HG03571 (cell line): Measurements from ENCODE around the gene TSEN34.

Experiments
- ATAC-seq: cut with Tn5 transposase; IDR thresholded peaks from one replicate; pipeline ENCODE4 v1.9.1; 2021; ENCODE audit not compliant: unreplicated experiment

The TSEN34 gene

DNA sequence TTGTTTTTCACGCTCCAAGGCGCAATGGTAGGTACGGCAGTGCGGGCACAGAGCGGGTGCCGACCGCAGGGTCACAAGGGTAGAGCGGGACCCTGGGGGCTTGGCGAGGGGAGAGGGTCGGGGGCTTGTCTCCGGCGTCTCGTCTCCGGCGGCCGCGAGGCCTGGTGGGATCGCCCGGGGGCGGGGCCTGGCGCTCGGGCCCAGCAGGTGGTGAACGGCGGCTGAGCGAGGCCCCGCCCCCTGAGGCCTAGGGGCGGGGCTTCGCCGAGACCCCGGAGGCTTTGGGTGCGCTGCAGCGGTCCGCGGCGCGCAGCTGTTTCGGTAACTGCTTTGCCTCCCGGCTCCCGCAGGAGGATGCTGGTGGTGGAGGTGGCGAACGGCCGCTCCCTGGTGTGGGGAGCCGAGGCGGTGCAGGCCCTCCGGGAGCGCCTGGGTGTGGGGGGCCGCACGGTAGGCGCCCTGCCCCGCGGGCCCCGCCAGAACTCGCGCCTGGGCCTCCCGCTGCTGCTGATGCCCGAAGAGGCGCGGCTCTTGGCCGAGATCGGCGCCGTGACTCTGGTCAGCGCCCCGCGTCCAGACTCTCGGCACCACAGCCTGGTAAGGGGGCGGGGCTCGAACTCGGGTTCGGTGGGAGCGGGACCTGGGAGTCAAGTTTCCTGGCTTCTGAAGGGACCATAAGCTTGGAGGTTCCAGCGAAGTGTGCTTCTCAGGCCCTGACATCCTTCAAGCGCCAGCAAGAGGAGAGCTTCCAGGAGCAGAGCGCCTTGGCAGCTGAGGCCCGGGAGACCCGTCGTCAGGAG lies at the start of gene TSEN34:
Gene TSEN34, plus strand, starts transcription at position 298 of the 800 bp plus-strand sequence. Its CDS starts 57 bp downstream, at position 355.
- ATAC-seq, result peak; percentile 25

DNA sequence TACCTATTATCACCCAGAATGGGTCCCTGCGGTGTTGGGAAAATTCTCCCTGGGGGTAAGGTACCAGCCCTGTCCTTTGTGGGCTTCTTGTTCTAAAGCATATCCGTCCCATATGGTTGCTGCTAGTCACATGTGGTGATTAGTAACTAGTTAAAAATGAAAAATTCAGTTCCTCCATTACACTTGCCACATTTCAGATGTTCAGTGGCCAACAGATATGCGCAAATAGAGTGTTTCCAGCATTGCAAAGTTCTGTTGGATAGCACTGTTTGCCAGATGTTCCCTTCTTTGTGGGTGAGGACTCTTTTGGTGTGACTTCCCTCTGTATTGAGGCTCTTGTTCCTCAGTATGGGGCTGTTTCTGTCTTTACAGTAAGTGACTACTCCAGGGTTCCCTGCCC lies 49.8 kb upstream of the TSEN34 start:
- ATAC-seq, result no peak

DNA sequence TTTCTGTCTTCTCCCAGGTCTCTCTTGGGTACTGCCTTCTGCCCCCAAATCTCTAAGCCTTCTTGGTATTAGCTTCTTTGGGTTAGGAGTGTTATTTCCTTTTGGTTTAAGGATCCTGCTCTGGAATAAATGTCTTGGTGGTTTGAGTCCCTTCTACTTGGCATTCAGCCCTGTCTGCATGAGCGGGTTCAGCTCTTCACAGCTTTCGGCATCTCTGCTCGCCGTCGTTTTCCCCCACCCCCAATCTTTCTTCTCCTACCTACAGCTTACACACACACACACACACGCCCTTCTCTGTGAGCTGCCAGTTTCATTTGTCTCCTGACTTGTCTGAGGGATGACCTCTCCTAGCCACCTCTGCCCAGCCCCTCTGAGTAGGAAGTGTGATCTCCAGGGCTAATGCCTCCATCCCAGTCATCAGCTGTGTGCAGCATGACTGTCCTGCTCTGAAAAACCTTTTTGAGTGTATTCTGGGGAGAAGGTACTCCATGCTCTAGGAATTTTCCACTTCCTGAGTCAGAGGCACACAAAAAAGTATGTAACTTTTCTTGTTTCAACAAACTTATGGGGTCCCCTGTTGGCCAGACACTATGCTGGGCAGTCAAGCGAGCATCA lies 48.8 kb upstream of the TSEN34 start:
- ATAC-seq, result no peak

DNA sequence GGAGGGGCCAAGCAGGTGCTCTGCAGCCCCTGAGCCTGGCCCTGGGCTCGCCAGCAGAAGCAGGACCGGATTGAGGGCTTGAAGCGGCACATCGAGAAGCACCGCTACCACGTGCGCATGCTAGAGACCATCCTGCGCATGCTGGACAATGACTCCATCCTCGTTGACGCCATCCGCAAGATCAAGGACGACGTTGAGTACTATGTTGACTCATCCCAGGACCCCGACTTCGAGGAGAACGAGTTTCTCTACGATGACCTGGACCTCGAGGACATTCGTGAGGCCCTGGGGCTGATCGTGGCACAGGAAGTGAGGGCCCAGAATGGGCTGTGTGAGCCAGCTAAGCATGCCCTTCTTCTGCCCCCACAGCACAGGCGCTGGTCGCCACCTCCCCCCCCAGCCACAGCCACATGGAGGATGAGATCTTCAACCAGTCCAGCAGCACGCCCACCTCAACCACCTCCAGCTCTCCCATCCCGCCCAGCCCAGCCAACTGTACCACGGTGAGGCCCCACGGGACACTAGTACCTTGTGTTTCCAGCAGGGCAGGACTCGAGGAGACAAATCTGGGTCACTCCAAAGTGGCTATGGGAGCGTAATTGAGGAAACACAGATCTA lies 45.5 kb upstream of the TSEN34 start:
- ATAC-seq, result no peak

DNA sequence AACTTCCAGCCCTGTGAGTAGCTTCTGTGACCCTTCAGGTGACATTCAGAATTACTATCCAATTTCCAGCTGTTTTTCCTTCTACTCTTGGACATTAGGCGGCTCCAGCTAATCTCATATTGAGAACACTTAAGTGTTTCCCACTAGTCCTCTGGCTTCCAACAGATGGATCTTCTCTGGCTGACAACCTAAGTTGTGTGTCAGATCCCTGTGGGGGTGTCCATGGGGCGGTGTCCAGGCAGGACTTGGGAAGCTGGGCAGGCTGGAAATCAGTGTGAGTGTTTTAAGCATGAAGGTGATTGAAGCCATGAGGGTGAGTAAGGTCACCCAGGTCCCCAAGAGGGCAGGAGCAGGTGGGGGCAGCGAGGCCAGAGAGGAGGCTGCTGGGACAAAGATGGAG lies 43.4 kb upstream of the TSEN34 start:
- no peak for ATAC-seq

DNA sequence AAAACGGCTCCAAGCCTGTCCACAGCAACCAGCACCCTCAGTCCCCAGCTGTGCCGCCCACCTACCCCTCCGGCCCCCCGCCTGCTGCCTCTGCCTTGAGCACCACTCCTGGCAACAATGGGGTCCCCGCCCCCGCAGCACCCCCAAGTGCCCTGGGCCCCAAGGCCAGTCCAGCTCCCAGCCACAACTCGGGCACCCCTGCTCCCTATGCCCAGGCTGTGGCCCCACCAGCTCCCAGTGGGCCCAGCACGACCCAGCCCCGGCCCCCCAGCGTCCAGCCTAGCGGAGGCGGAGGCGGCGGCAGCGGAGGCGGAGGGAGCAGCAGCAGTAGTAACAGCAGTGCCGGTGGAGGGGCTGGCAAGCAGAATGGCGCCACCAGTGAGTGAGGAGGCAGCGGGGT lies 43.0 kb upstream of the TSEN34 start:
- no peak for ATAC-seq

DNA sequence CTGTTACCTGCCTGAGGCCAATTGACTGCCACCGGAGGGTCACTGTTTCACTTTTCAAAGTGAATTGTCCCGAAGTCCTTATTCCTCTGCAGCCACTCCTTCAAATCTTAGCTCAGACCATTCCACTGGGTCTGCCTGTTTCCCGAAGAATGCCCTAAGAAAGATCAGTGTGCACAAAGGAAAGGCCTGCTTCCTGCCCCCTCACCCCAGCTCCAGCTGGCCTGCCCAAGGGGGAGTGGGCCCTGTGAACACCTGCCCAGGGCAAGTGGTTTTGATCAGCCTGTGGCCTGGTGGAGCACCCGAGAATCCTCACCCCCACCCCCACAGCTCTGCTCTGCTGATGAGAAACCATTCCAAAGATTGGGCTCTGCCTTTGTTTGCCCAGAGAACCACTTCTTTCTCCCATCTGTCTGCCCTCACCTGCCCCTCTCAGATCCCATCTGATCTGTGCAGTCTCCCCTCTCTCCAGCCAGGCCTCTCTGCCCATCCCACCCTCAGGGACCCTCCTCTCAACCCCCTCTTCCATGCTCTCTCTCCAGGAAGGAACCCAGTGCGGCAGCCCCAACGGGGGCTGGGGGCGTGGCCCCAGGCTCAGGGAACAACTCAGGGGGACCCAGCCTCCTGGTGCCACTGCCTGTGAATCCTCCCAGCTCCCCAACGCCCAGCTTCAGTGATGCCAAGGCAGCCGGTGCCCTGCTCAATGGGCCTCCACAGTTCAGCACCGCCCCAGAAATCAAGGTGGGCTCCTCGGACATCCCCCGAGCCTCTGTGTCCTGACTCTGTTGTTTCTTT lies 41.9 kb upstream of the TSEN34 start:
- no peak for ATAC-seq

DNA sequence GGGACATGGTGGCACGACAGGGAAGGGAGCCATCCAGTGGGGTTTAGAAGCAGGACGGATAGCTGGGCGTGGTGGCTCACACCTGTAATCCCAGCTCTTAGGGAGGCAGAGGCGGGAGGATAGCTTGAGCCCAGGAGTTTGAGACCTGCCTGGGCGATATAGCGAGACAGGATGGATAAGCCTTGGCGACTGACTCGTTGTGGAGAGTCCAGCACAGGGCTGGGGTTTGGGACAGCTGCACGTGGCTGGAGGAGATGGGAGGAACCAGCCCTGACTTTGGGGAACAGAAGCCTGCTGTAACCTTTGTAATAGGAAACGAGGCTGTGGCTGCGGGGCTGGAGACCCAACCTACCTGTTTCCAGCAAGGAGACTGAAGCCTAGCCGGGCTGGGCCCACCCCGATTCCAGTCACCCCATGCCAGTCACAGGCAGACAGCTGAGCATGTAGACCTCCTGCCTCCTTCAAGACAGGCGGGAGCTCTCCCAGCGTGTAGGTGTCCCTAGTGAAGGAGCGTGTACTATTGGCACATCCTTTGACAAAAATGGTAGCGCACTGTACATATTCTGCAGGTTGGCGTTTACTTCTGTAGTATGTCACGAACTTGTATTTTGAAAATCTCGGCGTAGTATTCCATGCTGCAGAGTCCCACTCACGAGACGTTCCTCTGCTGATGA lies 39.6 kb upstream of the TSEN34 start:
- ATAC-seq, result no peak

DNA sequence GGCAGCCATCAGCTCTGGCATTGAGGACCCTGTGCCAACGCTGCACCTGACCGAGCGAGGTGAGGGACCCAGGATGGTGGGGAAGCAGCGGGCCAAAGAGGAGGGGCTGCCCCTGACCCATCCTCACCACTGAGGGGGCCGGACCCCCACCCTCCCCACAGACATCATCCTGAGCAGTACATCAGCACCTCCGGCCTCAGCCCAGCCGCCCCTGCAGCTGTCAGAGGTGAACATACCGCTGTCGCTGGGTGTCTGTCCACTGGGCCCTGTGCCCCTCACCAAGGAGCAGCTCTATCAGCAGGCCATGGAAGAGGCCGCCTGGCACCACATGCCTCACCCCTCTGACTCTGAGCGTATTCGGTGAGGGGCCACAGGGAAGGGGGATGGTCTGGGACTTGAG lies 38.8 kb upstream of the TSEN34 start:
- no peak for ATAC-seq

DNA sequence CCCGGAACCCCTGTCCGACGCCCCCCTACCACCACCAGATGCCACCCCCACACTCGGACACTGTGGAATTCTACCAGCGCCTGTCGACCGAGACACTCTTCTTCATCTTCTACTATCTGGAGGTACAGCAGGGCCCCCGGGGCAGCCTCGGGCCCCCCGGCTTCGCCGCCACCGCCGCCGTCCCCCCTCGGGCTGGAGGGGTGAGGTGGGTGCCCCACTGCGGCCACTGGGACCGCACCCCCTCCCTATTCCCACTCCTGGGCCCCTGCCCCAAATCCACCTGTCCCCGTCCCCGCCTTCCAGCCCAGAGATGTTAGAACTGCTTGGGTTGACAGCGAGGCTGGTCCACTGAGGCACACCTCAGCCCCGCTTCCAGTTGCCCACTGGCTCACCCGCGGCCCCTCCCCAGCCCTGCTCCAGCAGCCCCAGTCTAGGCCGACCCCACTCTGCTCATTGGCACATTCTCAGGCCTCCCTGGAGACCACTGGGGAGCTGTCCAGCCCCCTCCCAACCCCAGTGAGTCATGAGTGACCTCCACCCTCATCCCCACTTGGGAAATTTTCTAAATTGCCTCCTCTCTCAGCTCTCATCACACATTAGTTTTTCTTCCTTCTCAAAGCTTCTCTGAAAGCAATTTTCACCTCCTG lies 38.1 kb upstream of the TSEN34 start:
- no peak for ATAC-seq

DNA sequence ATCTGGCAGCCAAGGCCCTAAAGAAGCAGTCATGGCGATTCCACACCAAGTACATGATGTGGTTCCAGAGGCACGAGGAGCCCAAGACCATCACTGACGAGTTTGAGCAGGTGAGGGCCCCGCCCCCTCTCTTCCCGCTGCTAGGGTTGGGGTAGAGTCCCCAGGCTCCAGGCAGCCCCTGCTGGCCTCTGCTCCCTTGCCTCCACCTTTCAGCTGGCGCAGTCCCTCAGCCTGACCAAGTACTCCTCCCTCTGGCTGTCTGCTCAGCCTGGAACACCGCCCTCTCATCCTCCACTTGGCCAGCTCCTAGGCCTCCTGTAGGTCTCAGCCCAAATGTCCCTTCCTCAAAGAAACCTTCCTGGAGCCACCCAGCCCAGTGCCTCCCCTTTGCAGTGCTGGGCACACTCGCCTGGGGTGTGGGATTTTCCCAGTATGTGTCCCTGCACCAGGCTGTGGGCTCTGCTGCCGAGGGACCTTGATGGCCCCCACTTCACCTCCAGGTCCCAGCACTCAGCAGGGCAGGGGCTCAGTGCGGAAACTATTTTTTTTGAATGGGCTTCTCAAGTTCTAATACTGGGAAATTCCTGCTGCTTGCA lies 37.3 kb upstream of the TSEN34 start:
- ATAC-seq, result no peak

DNA sequence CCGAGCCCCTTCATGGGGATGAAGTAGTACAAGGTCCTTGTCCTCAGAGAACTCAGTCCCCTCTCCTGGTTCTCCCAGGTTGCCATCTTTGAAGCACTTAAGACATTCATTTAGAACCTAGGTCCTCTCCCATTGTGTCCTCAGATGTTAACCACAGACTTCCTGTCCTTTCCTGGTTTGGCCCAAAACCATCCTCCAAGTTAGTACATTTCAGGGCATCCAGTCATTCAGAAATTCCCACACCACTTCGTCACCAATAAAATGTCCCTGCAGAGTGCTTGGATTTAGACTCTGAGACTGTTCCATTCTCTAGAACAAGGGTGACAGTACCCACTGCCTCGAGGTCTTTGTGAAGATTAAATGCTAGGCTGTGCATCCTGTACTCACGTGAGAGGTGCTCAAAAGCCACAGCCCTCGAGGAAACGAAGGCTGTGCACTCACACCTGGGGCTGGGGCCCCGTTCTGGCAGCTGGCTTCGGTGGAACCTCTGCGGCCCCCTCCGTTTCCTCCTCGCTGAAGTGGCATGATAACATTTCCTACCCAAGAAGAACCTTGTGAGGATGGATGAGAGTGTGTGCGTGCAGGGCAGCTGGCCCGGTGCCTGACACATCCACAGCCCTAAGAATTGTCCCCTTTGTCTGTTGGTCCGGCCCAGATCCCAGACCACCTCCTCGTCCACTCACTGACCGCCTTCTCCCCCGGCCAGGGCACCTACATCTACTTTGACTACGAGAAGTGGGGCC lies 36.3 kb upstream of the TSEN34 start:
- ATAC-seq, result no peak

DNA sequence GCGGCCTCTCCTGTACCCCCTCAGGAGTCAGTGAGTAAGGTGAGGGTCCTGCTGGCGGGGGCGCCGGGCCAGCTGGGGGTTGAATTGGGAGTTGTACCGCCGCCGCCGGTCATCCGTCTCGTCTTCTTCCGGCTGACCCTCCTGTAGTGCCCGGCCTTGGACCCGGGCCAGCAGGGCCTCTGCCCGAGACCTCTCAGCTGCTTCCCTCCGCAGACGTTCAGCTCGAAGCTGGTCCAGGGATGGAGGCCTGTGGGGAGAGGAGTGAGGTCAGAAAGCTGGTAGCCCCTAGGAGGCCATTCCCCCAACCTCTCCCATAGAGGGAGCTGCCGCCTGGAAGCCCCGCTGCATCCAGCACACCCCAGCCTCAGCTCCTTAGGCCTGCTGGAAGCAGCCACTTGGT lies 35.4 kb upstream of the TSEN34 start:
- no peak for ATAC-seq

DNA sequence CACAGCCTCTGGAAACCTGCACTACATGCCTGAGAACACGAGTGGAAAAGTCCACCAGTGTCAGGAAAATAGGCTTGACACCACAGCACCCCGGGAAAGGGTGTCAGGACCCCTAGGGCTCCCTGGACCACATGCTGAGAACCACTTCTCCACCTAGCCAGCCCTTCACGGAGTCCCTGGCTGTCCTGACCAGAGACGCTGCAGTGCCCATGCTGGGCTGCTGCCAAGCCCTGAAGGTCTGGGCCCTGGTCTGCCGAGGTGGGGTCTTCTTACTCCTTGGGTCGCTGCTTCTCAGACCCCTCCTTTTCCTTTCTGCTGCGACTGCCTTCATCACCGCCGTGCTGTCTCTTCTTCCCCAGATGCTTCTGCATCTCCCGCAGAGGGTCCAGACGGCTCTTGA lies 34.6 kb upstream of the TSEN34 start:
- no peak for ATAC-seq

DNA sequence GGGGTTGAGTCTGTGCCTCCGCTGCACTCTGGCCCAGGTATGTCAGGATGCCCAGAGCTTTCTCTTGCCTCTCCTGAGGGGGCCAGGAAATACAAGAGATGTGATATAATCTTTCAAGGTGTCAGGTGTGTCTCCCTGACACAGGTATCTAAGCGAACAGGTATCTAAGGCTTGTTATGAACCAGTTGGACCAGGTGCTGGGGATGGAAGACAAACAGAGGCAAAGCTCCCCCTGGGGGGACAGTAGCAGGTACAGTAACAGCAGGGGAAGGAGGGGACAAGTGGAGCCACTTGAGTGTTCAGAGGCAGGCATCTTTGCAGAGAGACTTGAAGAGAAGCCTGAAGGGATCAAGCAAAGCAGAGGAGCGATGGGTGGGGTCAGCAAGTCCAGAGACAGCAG lies 34.2 kb upstream of the TSEN34 start:
- no peak for ATAC-seq

DNA sequence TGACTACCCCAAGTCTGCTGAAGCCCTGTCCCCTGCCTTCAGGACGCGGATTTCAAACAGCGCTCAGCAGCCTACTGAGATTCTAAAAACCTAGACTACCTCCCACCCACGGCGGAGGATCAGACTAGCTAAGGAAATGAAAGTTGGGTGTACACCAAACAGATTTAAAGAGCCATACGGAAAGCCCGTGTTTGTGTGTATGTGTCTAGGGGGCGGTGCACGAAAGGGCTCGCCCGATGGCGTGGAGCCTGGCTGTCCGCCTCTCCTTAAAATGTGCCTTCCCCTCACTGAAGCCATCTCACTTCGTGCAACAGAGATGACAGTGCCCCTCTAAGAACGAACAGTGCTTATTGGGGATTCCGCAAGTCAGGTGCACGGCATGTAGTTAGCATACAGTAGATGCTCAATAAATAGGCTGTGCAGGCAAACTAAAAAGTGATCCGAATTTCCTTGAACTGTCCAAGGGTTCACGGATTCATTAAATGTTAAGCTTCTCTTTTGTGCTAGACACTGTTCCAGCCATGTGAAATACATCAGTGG lies 32.2 kb upstream of the TSEN34 start:
- no peak for ATAC-seq

DNA sequence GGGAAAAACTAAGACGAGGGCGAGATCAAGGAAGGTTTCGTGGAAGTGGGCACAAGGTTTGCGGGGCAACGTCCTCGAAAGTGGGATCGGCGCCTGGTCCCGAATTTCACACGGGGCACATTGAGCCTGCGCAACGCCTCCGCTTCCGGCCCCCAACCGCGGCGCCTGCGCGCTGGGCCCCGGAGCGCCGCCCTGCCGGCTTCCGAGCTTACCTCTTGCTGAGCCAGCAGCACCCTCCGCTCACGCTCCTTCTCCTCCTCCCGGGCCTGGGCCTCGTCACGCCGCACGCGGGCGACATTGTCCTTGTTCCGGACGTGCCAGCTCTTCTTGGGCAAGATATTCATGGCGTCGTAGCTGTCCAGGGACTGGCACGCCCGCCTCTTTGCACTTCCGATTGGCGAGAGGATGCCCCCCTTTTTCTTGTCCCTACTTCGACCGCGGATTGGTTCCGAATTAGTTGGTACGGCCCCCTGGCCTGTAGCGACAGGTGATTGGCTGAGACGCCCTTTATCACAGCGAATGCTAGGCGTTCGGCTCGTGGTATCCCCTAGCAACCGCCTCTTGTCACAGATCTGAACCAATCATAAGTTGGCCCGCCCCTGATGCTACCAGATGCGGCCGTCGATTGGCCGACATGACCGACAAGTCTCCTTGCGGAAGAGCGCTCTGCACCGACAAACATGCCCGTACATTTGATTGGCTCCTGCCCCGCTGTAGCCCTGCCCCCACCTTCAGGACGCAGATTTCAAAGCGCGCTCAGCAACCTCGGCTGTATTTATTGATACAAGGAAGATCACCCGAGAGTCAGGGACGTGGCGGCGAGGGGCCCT lies 31.5 kb upstream of the TSEN34 start, which contains the start of gene LENG1:
Gene LENG1, minus strand, starts transcription at position 370 of the 830 bp plus-strand sequence. Its CDS starts 26 bp downstream, at position 344.
- ATAC-seq, result peak; percentile 87

DNA sequence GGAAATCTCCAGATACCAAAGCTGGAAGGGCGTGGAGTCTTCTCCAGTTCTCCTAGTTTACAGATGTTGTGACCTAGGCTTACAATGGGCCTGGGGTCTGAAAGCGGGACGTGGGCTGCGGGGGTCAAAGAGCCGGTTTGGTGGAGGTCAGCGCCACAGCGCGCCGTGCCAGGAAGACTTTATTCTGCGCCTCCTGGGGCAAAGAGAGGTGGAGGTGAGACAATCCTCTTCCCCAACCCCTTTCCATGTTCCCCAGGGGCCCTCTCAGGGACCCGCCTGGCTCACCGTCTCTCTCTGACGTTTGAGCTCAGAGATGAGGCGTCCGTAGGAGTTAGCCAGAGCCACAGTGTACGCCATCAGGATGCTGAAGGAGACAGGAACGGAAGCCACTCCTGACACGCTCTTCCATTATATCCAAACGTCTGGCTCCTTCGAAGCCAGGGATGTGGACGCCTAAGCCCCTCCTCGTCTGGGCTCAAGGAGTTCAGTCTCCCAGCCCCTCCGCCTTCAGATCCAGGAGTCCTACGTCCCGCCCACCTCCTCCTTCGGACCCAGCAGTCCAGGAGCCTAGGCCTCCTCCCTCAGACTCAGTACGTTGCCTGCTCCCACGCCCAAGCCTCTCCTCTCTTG lies 30.8 kb upstream of the TSEN34 start:
- ATAC-seq, result no peak
